Stimulated activated CD4-positive, alpha-beta T cell treated with anti-CD3 and anti-CD28 coated beads, Interleukin-4, amount 100 ng/mL, for 1 hour (primary cell): ENCODE measurements around the gene APBB2.
"Not testable (repeated sequence)": the region's sequence is repeated elsewhere in the genome, so short reads cannot be mapped to it uniquely, and the experiment has no call there.

ENCODE experiments used
- DNase-seq: peaks from one replicate; pipeline ENCODE4 v3.0.0-alpha.2; 2020

APBB2 gene

GRCh38 chr4:40840985-40841571, 373.3 kb downstream of the APBB2 start:
- DNase-seq, result peak; percentile 80

- DNase-seq, result no peak
These were observed 373.9 kb downstream of the APBB2 start for GRCh38 chr4:40840255-40840984.

GRCh38 chr4:40838742-40839141, 375.6 kb downstream of the APBB2 start:
- no peak for DNase-seq

- DNase-seq, result no peak
These were observed 377.1 kb downstream of the APBB2 start for GRCh38 chr4:40837094-40837870.

GRCh38 chr4:40833212-40833611, 381.1 kb downstream of the APBB2 start:
- DNase-seq, result no peak

GRCh38 chr4:40832175-40832574, 382.2 kb downstream of the APBB2 start:
- DNase-seq, result no peak

- no peak for DNase-seq
These were observed 383.0 kb downstream of the APBB2 start for GRCh38 chr4:40831146-40831907.

GRCh38 chr4:40829586-40829985, 384.8 kb downstream of the APBB2 start:
- no peak for DNase-seq

- DNase-seq, result no peak
These were observed 385.7 kb downstream of the APBB2 start for GRCh38 chr4:40828661-40829060.

- no peak for DNase-seq
These were observed 386.6 kb downstream of the APBB2 start for GRCh38 chr4:40827758-40828157.

- DNase-seq, result no peak
These were observed 387.5 kb downstream of the APBB2 start for GRCh38 chr4:40826821-40827220.

GRCh38 chr4:40825014-40825838, 389.1 kb downstream of the APBB2 start:
- no peak for DNase-seq

- DNase-seq, result no peak
These were observed 391.7 kb downstream of the APBB2 start for GRCh38 chr4:40822420-40823166.

- no peak for DNase-seq
These were observed 394.2 kb downstream of the APBB2 start for GRCh38 chr4:40820101-40820500.

- DNase-seq, result not testable (repeated sequence)
These were observed 397.2 kb downstream of the APBB2 start for GRCh38 chr4:40817157-40817556.

- no peak for DNase-seq
These were observed 401.5 kb downstream of the APBB2 start for GRCh38 chr4:40812856-40813255.

GRCh38 chr4:40812386-40812785, 402.0 kb downstream of the APBB2 start:
- no peak for DNase-seq

GRCh38 chr4:40811956-40812355, 402.4 kb downstream of the APBB2 start:
- DNase-seq, result no peak

GRCh38 chr4:40808926-40809457, 405.4 kb downstream of the APBB2 start:
- DNase-seq, result no peak

GRCh38 chr4:40804598-40804997, 409.7 kb downstream of the APBB2 start:
- no peak for DNase-seq

GRCh38 chr4:40800064-40800463, 414.3 kb downstream of the APBB2 start:
- DNase-seq, result no peak
